GOT3 (cell line): ENCODE results near the gene AKIRIN2.
"Not testable (repeated sequence)": the region's sequence is repeated elsewhere in the genome, so short reads cannot be mapped to it uniquely, and the experiment has no call there.

Experiments
- DNase-seq: peaks from one replicate; lab custom pipeline; 2025; ENCODE audit warnings: mixed read lengths; lab: John Stamatoyannopoulos, UW

The AKIRIN2 gene

GRCh38 chr6:87687296-87687695, 14.7 kb downstream of the AKIRIN2 start:
- DNase-seq = no peak

- DNase-seq = not testable (repeated sequence)
These were observed 15.3 kb downstream of the AKIRIN2 start for GRCh38 chr6:87686636-87687205.

- no peak for DNase-seq
These were observed 17.0 kb downstream of the AKIRIN2 start for GRCh38 chr6:87684895-87685654.

GRCh38 chr6:87683890-87684289, 18.1 kb downstream of the AKIRIN2 start:
- no peak for DNase-seq

GRCh38 chr6:87682310-87682709, 19.7 kb downstream of the AKIRIN2 start:
- no peak for DNase-seq

GRCh38 chr6:87675004-87675681, 26.9 kb downstream of the AKIRIN2 start:
- no peak for DNase-seq

- DNase-seq = no peak
These were observed 27.7 kb downstream of the AKIRIN2 start for GRCh38 chr6:87674290-87674689.

GRCh38 chr6:87673237-87673636, 28.8 kb downstream of the AKIRIN2 start:
- no peak for DNase-seq

GRCh38 chr6:87672641-87673040, 29.4 kb downstream of the AKIRIN2 start:
- DNase-seq = no peak

GRCh38 chr6:87671555-87672029, 30.4 kb downstream of the AKIRIN2 start:
- no peak for DNase-seq

GRCh38 chr6:87670707-87671106, 31.3 kb downstream of the AKIRIN2 start:
- DNase-seq = no peak

GRCh38 chr6:87669051-87669450, 33.0 kb downstream of the AKIRIN2 start:
- no peak for DNase-seq

- no peak for DNase-seq
These were observed 34.0 kb downstream of the AKIRIN2 start for GRCh38 chr6:87668013-87668412.

- DNase-seq = no peak
These were observed 35.0 kb downstream of the AKIRIN2 start for GRCh38 chr6:87667032-87667431.

- no peak for DNase-seq
These were observed 37.0 kb downstream of the AKIRIN2 start for GRCh38 chr6:87664921-87665485.

GRCh38 chr6:87663434-87663833, 38.6 kb downstream of the AKIRIN2 start:
- no peak for DNase-seq

GRCh38 chr6:87661503-87661902, 40.5 kb downstream of the AKIRIN2 start:
- DNase-seq = no peak

- no peak for DNase-seq
These were observed 41.0 kb downstream of the AKIRIN2 start for GRCh38 chr6:87661016-87661415.

GRCh38 chr6:87660226-87660911, 41.7 kb downstream of the AKIRIN2 start:
- DNase-seq = no peak

GRCh38 chr6:87658516-87658915, 43.5 kb downstream of the AKIRIN2 start:
- no peak for DNase-seq

GRCh38 chr6:87656857-87657256, 45.2 kb downstream of the AKIRIN2 start:
- no peak for DNase-seq

GRCh38 chr6:87655824-87656223, 46.2 kb downstream of the AKIRIN2 start:
- DNase-seq = no peak
